NCI-H2171 (cell line): Measurements from ENCODE around the gene HIVEP2.

Source experiments
- DNase-seq: peaks from one replicate; lab custom pipeline; 2025; lab: John Stamatoyannopoulos, UW

HIVEP2 gene

DNA sequence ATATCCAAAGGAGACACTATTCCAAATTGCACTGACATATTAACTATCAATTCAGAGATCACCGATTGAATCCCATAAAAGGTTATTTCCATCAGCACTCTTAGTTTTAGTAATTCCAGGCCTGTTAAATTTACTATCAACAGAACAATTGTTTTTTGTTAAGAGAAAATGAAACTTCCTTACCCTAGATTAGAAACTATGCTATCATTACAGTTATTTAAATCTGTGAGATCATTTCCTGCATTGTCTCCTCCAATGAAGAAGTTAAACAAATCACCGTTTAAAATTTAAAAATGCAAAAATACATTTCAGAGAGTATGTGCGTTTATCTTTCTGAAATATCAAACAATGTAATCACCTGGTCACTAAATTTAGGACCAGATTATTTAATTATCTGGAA lies 57.5 kb downstream of the HIVEP2 start:
- DNase-seq = no peak

DNA sequence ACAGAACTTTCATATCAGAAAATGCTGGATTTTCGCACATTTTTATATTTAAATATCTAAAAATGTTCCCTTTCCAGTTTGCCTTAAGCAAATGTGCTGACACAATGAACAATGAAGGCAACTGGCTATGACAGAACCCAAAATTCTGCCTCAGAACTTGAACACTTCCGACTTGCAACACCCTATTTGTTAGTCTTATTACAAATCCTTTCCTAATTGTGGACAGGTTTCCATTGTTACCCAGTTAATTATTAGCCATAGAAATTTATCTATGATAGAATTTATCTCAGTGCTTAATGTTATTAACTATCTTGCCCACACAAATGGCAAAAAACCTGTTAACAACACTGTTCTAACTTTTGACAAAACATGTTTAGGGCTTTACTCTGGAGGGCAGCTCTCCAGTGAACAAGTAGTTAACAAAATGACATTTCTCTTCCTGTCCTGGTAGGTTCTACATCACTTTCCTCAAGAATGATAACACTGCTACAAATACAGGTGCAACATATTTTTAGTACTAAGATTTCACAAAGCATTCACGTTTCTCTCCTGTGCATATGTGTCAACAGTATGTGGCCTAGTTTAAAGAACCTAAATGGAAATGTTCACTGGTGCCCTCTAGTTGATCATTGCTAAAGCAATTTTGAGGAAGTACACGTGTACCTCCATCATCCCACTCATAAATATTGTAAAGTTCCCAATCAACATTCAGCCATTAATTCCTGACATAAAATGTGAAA lies 58.4 kb downstream of the HIVEP2 start:
- DNase-seq = no peak

DNA sequence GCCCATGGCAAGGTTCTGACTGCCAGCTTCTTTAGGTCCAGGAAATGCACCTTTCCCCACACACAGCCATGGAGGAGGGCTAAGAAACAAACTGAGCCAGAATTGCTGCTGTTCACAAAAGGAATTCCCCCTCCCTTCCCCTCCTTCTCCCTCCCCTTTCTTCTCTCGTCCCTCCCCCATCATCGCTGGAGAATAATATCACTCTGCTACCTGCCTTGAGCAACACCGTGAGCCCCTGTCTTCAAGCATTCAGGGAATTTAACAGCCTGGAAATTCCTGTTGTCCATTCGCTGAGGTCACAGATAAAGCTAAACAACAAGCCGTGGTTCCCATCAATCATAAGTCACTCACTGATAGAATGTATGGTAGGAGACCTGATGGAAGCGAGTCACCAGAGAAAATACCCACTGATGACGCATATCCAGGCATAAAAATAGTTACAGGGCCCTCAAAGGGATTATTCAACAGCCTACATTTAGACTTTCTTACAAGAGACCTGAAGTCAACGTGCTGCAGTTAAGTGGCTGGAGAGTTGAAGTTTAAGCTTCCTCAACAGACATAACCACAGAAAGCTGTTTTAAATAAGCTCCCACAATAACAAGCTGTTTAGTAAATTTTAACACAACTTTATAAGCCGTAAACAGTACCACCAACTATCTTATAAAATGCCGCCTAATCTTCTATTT lies 59.7 kb downstream of the HIVEP2 start:
- DNase-seq = no peak

GRCh38 chr6:142884214-142885035 lies 60.6 kb downstream of the HIVEP2 start:
- DNase-seq = no peak

DNA sequence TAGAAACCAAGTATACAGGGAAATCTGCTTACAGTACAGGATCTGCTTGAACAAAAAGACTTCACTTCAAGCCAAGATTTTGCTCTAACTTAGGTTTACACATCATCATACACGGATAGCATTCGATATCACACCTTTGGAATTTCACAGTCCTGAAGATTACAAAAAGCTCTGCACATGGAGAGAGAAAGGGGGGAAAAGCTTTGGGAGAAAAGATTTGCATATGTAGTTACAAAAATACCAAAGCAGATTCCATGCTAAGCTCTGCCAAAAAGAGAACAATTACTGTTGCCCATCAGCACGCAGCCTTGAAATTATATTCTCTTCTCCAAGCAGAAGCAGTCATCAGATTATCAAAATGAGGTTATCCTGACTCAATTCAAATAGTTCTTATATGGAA lies 62.0 kb downstream of the HIVEP2 start:
- DNase-seq = no peak

GRCh38 chr6:142881761-142882160 lies 63.2 kb downstream of the HIVEP2 start:
- no peak for DNase-seq

GRCh38 chr6:142881290-142881689 lies 63.7 kb downstream of the HIVEP2 start:
- DNase-seq = no peak

- no peak for DNase-seq
Measured at GRCh38 chr6:142880201-142880600, 64.8 kb downstream of the HIVEP2 start.

DNA sequence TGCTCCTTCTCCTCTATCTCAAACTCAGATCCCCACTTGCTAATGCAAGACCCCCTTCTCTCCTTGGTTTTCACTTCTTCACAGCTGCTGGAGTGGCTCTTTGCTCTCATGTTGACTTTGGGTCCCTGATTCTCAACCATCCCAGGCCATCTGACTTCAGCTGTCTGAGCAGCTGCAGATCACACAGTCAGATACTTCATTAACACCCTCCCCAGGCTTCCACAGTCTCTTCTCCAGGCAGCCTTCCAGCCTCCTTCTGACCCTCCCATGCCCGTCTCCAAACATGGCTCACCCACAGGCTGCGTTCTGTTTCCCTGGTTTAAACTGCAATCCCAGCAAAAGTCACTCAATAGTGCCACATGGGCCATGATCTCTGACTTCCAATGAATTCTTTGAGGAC lies 65.4 kb downstream of the HIVEP2 start:
- no peak for DNase-seq

- no peak for DNase-seq
Measured at GRCh38 chr6:142879076-142879475, 65.9 kb downstream of the HIVEP2 start.

- DNase-seq = no peak
Measured at GRCh38 chr6:142878407-142878806, 66.6 kb downstream of the HIVEP2 start.

GRCh38 chr6:142874676-142875075 lies 70.3 kb downstream of the HIVEP2 start:
- DNase-seq = no peak

GRCh38 chr6:142872376-142872775 lies 72.6 kb downstream of the HIVEP2 start:
- DNase-seq = no peak

DNA sequence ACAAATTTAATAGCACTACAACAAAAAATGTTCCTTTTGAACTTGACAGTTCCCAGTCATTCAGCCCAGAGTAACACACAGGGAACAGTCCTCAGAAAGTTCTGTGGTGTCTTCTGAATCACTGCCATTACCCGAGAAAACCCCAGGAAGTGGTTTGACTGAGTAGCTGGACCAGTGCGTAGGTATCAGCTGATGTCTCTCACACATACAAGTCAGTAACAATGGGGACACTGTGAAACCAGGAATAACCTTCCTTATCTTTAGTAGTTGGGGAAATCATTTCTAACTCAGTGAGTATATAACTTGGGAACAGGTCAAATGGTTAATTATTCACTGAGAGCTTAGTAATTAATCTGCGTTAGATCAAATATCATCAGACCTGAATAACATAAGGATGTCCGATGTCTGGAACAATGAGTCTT lies 73.1 kb downstream of the HIVEP2 start:
- no peak for DNase-seq

- no peak for DNase-seq
Measured at GRCh38 chr6:142870787-142871415, 74.1 kb downstream of the HIVEP2 start.

GRCh38 chr6:142868917-142869316 lies 76.1 kb downstream of the HIVEP2 start:
- no peak for DNase-seq

DNA sequence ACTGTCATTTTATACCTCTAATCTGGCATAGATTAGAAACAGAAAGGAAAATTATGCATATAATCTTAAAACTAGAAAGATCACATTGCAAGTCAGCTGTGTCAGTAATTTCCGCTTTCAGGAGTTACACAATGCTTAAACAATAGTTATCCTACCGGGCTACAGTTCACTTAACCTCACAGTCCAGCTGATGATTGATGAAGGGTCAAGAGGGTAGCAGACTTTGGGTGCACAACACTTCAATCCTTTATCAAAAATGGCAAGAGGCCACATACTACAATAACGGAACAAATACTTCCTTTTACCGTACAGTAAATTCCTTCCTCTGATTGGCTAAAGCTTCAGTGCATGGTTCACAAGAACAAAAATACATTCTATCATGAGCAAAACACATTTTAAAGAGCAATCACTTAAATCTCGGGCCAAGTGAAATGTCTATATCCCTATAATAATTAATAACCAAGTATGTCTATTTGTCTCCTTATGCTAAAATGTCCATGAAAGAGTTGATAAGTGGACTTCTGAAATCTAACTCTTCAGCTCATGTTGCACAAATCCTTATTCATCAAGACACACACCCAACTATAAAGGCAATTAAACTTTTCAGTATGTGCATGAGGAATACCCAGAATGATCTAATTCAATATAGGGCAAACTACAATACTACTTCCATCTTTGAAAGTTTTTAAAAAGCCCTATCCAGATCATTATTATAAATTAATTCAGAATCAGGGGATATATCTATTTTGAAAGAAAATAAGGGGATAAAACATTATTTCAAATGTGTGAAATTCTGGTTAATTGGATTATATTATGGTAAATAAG lies 76.8 kb downstream of the HIVEP2 start:
- no peak for DNase-seq

GRCh38 chr6:142867355-142867801 lies 77.6 kb downstream of the HIVEP2 start:
- no peak for DNase-seq

DNA sequence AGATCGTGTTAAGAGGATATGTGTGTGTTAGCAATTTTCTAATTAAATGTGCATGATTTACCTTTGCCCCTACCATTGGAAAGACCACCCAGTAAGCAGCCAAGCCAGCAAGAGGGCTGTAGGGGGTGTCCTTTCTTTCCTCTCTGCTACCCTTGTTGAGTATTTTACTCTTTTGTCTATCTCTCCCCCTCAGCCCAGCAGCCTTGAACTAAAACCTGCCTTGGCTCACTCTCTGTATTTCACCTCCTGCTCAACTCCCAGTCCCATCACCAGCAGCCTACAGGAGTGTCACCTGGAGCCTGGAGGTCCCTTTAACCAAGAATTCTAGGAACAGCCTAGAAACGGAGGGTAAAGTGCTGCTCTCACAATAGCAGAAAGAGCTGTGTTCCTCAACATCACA lies 81.0 kb downstream of the HIVEP2 start:
- DNase-seq = no peak

DNA sequence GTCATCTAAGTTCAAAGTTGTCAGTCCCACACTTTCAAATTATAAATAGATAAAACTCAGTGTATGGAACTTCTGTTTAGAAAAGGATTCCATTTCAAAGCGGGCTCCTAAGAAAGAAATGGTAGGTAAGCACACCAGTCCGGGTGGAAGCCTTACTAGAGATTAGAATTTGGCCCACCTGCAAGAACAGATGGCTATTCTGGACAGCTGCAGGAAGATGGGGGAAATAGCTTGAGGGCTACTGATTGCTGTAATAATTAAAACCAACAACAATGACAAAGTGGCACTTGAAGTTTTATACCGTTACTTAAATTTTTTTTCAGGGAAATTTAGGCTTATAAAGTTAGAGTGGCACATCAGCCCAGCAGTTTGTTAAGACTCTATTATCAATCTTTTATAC lies 83.3 kb downstream of the HIVEP2 start:
- DNase-seq = no peak

GRCh38 chr6:142860498-142860897 lies 84.5 kb downstream of the HIVEP2 start:
- no peak for DNase-seq
